Vagina (tissue), 2 donors: Measurements from ENCODE around the gene C12orf57. TPM values are rescaled to one million over a fixed set of nuclear protein-coding genes. Genes with fewer than 3 reads are reported as not detected.

ENCODE experiments used
- DNase-seq, 2 donors: peaks; one replicate each; pipeline ENCODE4 v3.0.0-alpha.2; 2017; ENCODE audit errors: extremely low spot score in 2 of 2
- H3K27ac ChIP-seq: fragments of 200-600 bp; sonication (generic); one replicate; pipeline ENCODE4 v1.5.1; 2019
- H3K27me3 ChIP-seq: fragments of 200-600 bp; sonication (generic); one replicate; pipeline ENCODE4 v1.5.1; 2019
- H3K36me3 ChIP-seq, 2 donors: fragments of 200-600 bp; sonication (generic); one replicate each; pipeline ENCODE4 v1.5.1; 2017 to 2019
- H3K4me1 ChIP-seq: fragments of 200-600 bp; sonication (generic); one replicate; pipeline ENCODE4 v1.5.1; 2019
- H3K4me3 ChIP-seq, 2 donors: fragments of 200-600 bp; sonication (generic); 1 replicate in 1 of 2; 2 replicates in 1 of 2; pipeline ENCODE4 v1.5.1; 2016 to 2019
- H3K9me3 ChIP-seq: fragments of 200-600 bp; sonication (generic); one replicate; pipeline ENCODE4 v1.5.1; 2019
- POLR2A ChIP-seq, 2 donors: fragments of 450-650 bp; IDR thresholded peaks; one replicate each; pipeline ENCODE4 v1.6.1; 2017; ENCODE audit warnings: antibody characterized with exemption in 2 of 2, mild to moderate bottlenecking in 2 of 2, moderate library complexity in 2 of 2
- POLR2AphosphoS5 ChIP-seq, 2 donors: sonication (generic); formaldehyde crosslinking; IDR thresholded peaks; one replicate each; pipeline ENCODE4 v1.9.0; 2017; ENCODE audit warnings: antibody characterized with exemption in 2 of 2, mild to moderate bottlenecking in 2 of 2, low read depth in 1 of 2; ENCODE audit not compliant: insufficient read depth in 1 of 2
- intact Hi-C: fragments of 100-400 bp; cut with DNase I; formaldehyde crosslinking; loops from one replicate; pipeline ENCODE4 v1.15.1; 2023
- total RNA-seq: library from RNA; depleted of rRNA; stranded (reverse); fragments of >200 nt; gene quantifications from one replicate; pipeline ENCODE4 v1.2.3, GENCODE V29; 2016
- TF ChIP-seq, protein P1 (sequence below), 3 experiments: fragments of 450-650 bp in 2 of 3; fragments of 200-600 bp in 1 of 3; sonication (generic) in 1 of 3; IDR thresholded peaks; one replicate each; pipeline ENCODE4 v1.5.1; 2017 to 2019; ENCODE audit warnings: antibody characterized with exemption in 3 of 3, mild to moderate bottlenecking in 2 of 3, moderate library complexity in 2 of 3

The C12orf57 gene
- total RNA-seq, 1 donor from 2014 or later = 760 TPM

GRCh38 chr12:6914947-6915788 lies 28.7 kb upstream of the C12orf57 start:
- Histone ChIP-seq H3K36me3 (no peaks in the 10 kb centered on the region), H3K4me1 (peaks cover 25% of the 10 kb centered on the region), H3K27me3 (no peaks in the 10 kb centered on the region), H3K9me3 (no peaks in the 10 kb centered on the region), H3K4me3 (peak overlapping the region; percentile 70 to 73), H3K27ac (peak overlapping the region; percentile 92)
- no peak for DNase-seq
- intact Hi-C loops = no loop called here
- TF ChIP-seq, protein P1, sequence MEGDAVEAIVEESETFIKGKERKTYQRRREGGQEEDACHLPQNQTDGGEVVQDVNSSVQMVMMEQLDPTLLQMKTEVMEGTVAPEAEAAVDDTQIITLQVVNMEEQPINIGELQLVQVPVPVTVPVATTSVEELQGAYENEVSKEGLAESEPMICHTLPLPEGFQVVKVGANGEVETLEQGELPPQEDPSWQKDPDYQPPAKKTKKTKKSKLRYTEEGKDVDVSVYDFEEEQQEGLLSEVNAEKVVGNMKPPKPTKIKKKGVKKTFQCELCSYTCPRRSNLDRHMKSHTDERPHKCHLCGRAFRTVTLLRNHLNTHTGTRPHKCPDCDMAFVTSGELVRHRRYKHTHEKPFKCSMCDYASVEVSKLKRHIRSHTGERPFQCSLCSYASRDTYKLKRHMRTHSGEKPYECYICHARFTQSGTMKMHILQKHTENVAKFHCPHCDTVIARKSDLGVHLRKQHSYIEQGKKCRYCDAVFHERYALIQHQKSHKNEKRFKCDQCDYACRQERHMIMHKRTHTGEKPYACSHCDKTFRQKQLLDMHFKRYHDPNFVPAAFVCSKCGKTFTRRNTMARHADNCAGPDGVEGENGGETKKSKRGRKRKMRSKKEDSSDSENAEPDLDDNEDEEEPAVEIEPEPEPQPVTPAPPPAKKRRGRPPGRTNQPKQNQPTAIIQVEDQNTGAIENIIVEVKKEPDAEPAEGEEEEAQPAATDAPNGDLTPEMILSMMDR (IDR thresholded peaks at IDR 0.05) = no peak
- TF ChIP-seq POLR2A (IDR thresholded peaks at IDR 0.05) (no peak), POLR2AphosphoS5 (IDR thresholded peaks at IDR 0.05; ENCODE audit: insufficient read depth in 1 of 2, low read depth in 1 of 2) (no peak)

- H3K4me3 ChIP-seq = peak overlapping the region; percentile 70 to 73
- H3K9me3 ChIP-seq = no peaks in the 10 kb centered on the region
- no peaks in the 10 kb centered on the region for H3K36me3 ChIP-seq
- H3K4me1 ChIP-seq = peaks cover 25% of the 10 kb centered on the region
- intact Hi-C loops = no loop called here
- no peaks in the 10 kb centered on the region for H3K27me3 ChIP-seq
- H3K27ac ChIP-seq = peak overlapping the region; percentile 92
- TF ChIP-seq POLR2AphosphoS5 (IDR thresholded peaks at IDR 0.05; ENCODE audit: insufficient read depth in 1 of 2, low read depth in 1 of 2) = no peak
- TF ChIP-seq, protein P1 (IDR thresholded peaks at IDR 0.05) = no peak
- no peak for TF ChIP-seq POLR2A (IDR thresholded peaks at IDR 0.05)
- DNase-seq = no peak
Measured at GRCh38 chr12:6915789-6916285, 28.0 kb upstream of the C12orf57 start.

DNA sequence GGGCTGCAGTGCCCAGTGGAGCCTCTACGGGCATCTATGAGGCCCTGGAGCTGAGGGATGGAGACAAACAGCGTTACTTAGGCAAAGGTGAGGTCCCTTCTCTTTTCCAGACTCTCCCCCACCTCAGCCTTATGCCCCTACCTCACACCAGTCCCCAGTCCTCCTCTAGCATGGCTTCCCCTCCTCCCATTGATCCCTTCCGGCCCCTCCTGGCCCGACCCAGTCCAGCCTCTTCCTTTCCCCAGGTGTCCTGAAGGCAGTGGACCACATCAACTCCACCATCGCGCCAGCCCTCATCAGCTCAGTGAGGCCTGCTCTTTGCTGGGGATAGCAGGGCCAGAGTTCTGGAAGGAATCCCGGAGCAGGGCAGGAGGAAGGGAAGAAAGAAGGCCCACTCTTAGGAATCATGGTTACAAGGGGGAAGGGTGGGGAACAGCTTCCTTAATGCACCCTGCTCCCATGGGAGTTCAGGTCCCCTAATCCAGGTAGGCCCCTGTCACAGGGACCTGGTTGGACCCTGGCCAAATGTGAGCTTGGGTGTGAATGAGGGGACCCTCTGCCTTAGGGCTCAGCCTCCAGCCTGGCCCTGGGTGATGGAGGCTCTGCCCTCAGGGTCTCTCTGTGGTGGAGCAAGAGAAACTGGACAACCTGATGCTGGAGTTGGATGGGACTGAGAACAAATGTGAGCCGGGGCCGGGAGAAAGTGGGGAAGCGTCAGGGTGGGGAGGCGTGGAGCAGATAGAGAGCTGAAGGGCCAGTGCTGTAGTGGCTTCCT lies 27.2 kb upstream of the C12orf57 start:
- H3K4me1 ChIP-seq = peaks cover 25% of the 10 kb centered on the region
- no peak overlapping the region for H3K4me3 ChIP-seq
- no peaks in the 10 kb centered on the region for H3K9me3 ChIP-seq
- intact Hi-C loops = no loop called here
- no peaks in the 10 kb centered on the region for H3K27me3 ChIP-seq
- TF ChIP-seq, protein P1 (IDR thresholded peaks at IDR 0.05) = no peak
- TF ChIP-seq POLR2AphosphoS5 (IDR thresholded peaks at IDR 0.05; ENCODE audit: insufficient read depth in 1 of 2, low read depth in 1 of 2) (no peak), POLR2A (IDR thresholded peaks at IDR 0.05) (no peak)
- no peak overlapping the region for H3K27ac ChIP-seq
- no peak for DNase-seq
- H3K36me3 ChIP-seq = peaks cover 0 to 4% of the 10 kb centered on the region in 2 donors

- intact Hi-C loops = no loop called here
- Histone ChIP-seq H3K36me3 (peaks cover 0 to 10% of the 10 kb centered on the region in 2 donors), H3K27ac (no peak overlapping the region), H3K27me3 (no peaks in the 10 kb centered on the region), H3K9me3 (no peaks in the 10 kb centered on the region), H3K4me1 (peaks cover 25% of the 10 kb centered on the region), H3K4me3 (no peak overlapping the region)
- DNase-seq = no peak
- TF ChIP-seq POLR2A (IDR thresholded peaks at IDR 0.05) (no peak), POLR2AphosphoS5 (IDR thresholded peaks at IDR 0.05; ENCODE audit: insufficient read depth in 1 of 2, low read depth in 1 of 2) (no peak)
- TF ChIP-seq, protein P1 (IDR thresholded peaks at IDR 0.05) = no peak
Measured at GRCh38 chr12:6917491-6918231, 26.2 kb upstream of the C12orf57 start.
